Panc1 (cell line): ENCODE results near the gene ZNF284.

Experiments used
- TCF7L2 ChIP-seq: IDR thresholded peaks from 2 replicates; pipeline ENCODE4 v1.6.1; 2011; ENCODE audit warnings: mild to moderate bottlenecking, low read depth, low read length, inconsistent platforms
- TF ChIP-seq, protein P1 (sequence below): fragments of 450-650 bp; IDR thresholded peaks from 2 replicates; pipeline ENCODE4 v1.5.1; 2017; ENCODE audit warnings: mild to moderate bottlenecking

DNA sequence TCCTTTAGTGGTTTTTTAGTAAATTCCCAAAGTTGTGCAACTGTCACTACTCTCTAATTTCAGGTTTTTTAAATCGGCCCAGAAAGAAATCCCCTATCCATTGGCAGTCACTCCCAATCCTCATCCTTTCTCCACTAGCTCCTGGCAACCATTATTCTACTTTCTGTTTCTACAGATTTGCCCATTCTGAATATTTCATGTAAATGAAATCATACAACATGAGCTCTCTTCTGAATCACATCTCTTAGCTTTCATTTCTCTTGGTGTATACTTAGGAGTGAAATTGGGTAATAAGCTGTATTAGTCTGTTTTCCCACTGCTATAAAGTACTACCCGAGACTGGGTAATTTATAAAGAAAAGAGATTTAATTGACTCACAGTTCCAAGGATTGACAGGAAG is 29.8 kb upstream of the ZNF284 start:
- TF ChIP-seq, protein P1, sequence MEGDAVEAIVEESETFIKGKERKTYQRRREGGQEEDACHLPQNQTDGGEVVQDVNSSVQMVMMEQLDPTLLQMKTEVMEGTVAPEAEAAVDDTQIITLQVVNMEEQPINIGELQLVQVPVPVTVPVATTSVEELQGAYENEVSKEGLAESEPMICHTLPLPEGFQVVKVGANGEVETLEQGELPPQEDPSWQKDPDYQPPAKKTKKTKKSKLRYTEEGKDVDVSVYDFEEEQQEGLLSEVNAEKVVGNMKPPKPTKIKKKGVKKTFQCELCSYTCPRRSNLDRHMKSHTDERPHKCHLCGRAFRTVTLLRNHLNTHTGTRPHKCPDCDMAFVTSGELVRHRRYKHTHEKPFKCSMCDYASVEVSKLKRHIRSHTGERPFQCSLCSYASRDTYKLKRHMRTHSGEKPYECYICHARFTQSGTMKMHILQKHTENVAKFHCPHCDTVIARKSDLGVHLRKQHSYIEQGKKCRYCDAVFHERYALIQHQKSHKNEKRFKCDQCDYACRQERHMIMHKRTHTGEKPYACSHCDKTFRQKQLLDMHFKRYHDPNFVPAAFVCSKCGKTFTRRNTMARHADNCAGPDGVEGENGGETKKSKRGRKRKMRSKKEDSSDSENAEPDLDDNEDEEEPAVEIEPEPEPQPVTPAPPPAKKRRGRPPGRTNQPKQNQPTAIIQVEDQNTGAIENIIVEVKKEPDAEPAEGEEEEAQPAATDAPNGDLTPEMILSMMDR = no peak
- TF ChIP-seq TCF7L2 = no peak
